Thoracic aorta (tissue), 2 donors: ENCODE data around the gene SLC8A1. TPM values are rescaled to one million over a fixed set of nuclear protein-coding genes. Genes with fewer than 3 reads are reported as not detected.

ENCODE experiments used
- ATAC-seq: fragments of 150-250 bp; one replicate; pipeline ENCODE4 v1.8.0; 2017; ENCODE audit warnings: low read depth; ENCODE audit not compliant: insufficient number of reproducible peaks, low FRiP score
- DNase-seq: peaks from one replicate; pipeline ENCODE4 v3.0.0-alpha.2; 2020; ENCODE audit warnings: low spot score
- H3K27ac ChIP-seq, 2 donors: fragments of 200-600 bp; sonication (generic); 1 replicate in 1 of 2; 2 replicates in 1 of 2; pipeline ENCODE4 v1.5.1; 2016; ENCODE audit warnings: mild to moderate bottlenecking in 2 of 2, moderate library complexity in 2 of 2
- H3K27me3 ChIP-seq: fragments of 200-600 bp; sonication (generic); replicated peaks from 2 replicates; pipeline ENCODE4 v1.6.0; 2016; ENCODE audit warnings: mild to moderate bottlenecking; ENCODE audit not compliant: insufficient read depth
- H3K36me3 ChIP-seq: fragments of 200-600 bp; sonication (generic); one replicate; pipeline ENCODE4 v1.5.1; 2016
- H3K4me1 ChIP-seq, 2 donors: fragments of 200-600 bp; sonication (generic); 1 replicate in 1 of 2; 2 replicates in 1 of 2; pipeline versions ENCODE4 v1.5.1 to v1.6.0; 2016; ENCODE audit warnings: low read depth in 2 of 2, mild to moderate bottlenecking in 1 of 2; ENCODE audit not compliant: control insufficient read depth in 1 of 2
- H3K4me3 ChIP-seq: fragments of 200-600 bp; sonication (generic); 2 replicates; pipeline ENCODE4 v1.5.1; 2016; ENCODE audit warnings: mild to moderate bottlenecking
- H3K9me3 ChIP-seq: fragments of 200-600 bp; sonication (generic); 2 replicates; pipeline ENCODE4 v1.5.1; 2016
- total RNA-seq, 2 donors: library from RNA; depleted of rRNA; stranded (reverse); fragments of >200 nt; gene quantifications; one replicate each; pipeline versions ENCODE4 v1.1.0 to v1.2.3, GENCODE V29; 2016
- TF ChIP-seq, protein P1 (sequence below): fragments of 200-600 bp; sonication (generic); IDR thresholded peaks from one replicate; pipeline ENCODE4 v1.5.1; 2019; ENCODE audit warnings: antibody characterized with exemption

Gene SLC8A1
- total RNA-seq, 2 donors from 2014 or later: 13.7 to 31.2 TPM

DNA sequence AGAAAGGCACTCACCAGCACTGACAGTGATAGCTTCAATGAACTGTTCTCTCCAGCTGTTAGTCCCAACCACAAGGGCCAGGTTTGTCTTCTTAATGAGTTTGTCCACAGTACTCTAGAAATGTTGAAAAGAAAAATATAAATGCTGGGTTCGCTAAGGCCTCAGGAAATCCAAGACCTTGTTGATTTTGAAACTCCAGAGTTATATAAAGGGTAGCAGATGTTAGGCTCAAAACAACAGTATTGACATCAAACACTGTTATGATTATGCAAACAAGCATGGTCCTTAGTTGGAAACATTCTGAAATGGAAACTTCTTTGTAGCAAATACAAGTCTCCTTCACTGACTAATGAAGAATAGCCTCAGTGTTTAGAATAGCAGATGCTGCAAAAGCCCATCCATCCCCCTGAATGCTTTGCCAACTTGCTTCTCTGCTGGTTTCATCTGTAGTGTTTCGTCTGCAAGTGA, 291.1 kb downstream of the SLC8A1 start:
- Histone ChIP-seq H3K4me1 (peaks cover 0 to 13% of the 10 kb centered on the region in 2 donors), H3K27me3 (no peaks in the 10 kb centered on the region), H3K36me3 (no peaks in the 10 kb centered on the region), H3K4me3 (no peak overlapping the region), H3K9me3 (no peaks in the 10 kb centered on the region), H3K27ac (no peak overlapping the region)
- DNase-seq: no peak
- TF ChIP-seq, protein P1, sequence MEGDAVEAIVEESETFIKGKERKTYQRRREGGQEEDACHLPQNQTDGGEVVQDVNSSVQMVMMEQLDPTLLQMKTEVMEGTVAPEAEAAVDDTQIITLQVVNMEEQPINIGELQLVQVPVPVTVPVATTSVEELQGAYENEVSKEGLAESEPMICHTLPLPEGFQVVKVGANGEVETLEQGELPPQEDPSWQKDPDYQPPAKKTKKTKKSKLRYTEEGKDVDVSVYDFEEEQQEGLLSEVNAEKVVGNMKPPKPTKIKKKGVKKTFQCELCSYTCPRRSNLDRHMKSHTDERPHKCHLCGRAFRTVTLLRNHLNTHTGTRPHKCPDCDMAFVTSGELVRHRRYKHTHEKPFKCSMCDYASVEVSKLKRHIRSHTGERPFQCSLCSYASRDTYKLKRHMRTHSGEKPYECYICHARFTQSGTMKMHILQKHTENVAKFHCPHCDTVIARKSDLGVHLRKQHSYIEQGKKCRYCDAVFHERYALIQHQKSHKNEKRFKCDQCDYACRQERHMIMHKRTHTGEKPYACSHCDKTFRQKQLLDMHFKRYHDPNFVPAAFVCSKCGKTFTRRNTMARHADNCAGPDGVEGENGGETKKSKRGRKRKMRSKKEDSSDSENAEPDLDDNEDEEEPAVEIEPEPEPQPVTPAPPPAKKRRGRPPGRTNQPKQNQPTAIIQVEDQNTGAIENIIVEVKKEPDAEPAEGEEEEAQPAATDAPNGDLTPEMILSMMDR: no peak
- no peak for ATAC-seq

DNA sequence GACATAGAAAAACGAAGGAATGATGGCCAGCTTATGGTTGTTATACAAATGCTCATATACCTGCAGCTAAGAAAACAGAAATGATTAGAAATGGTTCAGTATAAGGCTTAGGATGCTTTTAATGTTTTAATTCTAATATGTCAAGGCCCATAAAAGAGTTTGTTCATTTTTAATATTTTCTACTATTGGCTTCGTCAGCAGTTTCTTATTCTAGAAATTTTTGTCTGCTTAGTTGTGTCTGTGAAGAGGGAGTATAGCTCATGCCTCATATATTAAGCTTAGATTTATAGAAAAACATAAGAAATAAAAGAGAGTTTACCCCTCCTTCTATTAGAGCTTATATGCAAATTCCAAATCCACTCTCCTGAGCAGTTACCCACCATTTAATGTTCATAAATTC, 292.6 kb downstream of the SLC8A1 start:
- TF ChIP-seq, protein P1: no peak
- no peak overlapping the region for H3K27ac ChIP-seq
- H3K9me3 ChIP-seq: no peaks in the 10 kb centered on the region
- ATAC-seq (no peak), DNase-seq (no peak)
- no peaks in the 10 kb centered on the region for H3K4me1 ChIP-seq
- H3K36me3 ChIP-seq: no peaks in the 10 kb centered on the region
- H3K27me3 ChIP-seq: no peaks in the 10 kb centered on the region
- H3K4me3 ChIP-seq: no peak overlapping the region

DNA sequence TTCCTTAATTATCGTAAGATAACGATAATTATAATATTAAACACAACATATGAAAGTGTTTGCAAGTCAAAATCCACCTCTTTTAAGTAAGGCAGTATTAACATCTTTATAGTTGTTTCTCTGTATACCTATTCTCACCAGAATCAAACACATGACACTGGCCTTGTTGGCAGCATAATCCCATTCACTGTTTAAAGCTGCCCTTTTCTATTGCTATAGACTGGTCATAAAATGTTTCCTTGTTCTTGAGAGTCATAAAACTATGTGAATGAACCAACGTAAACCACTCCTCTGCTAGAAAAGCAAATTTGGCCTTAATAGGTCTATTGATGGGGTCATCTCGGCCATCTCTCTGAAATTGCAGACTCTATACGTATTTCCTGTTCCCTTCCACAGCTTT, 293.1 kb downstream of the SLC8A1 start:
- ATAC-seq (no peak), DNase-seq (no peak)
- TF ChIP-seq, protein P1: no peak
- H3K27me3 ChIP-seq: no peaks in the 10 kb centered on the region
- H3K9me3 ChIP-seq: no peaks in the 10 kb centered on the region
- no peak overlapping the region for H3K27ac ChIP-seq
- H3K36me3 ChIP-seq: no peaks in the 10 kb centered on the region
- H3K4me1 ChIP-seq: no peaks in the 10 kb centered on the region
- no peak overlapping the region for H3K4me3 ChIP-seq

DNA sequence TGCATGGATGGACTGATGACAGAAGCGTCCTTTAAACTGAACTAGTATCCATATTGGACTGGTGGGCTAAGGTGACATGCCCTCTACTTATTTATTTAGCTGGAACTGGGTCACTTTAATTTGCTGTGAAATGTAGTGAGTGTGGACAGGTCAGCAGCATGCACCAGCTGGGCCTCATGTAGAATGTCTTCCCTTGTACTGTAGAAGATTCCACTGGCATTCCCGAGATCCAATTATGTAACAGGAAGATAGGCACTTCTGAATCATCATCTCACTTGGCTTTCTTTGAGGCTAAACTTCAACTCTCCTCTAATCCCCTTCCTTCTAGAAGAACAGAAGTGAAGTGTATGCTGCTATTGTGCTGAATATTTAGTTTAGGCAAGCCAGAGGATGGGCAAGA, 296.2 kb downstream of the SLC8A1 start:
- no peak overlapping the region for H3K27ac ChIP-seq
- no peaks in the 10 kb centered on the region for H3K4me1 ChIP-seq
- ATAC-seq: no peak
- TF ChIP-seq, protein P1: no peak
- H3K4me3 ChIP-seq: no peak overlapping the region
- H3K36me3 ChIP-seq: no peaks in the 10 kb centered on the region
- no peaks in the 10 kb centered on the region for H3K9me3 ChIP-seq
- DNase-seq: no peak
- no peaks in the 10 kb centered on the region for H3K27me3 ChIP-seq

DNA sequence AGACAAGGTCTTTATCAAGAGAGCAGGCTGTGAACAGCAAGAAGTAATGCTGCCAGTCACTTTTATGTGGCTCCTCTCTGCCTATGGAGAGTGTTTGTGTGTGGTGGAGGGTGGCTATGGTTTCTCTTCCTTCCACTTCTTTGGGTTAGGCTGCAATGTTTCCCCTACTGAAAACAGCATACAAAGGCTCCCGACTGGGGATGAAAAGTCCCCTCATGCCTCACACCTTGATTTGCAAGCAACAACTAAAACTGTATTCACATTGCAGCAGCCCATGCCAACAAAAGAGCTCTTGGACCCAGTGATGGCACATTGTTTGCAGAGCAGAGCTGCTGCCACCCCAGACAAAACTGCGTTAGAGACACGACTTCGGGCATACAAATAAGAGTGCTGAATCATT, 301.6 kb downstream of the SLC8A1 start:
- DNase-seq: no peak
- Histone ChIP-seq H3K4me3 (no peak overlapping the region), H3K36me3 (no peaks in the 10 kb centered on the region), H3K4me1 (no peaks in the 10 kb centered on the region), H3K9me3 (no peaks in the 10 kb centered on the region), H3K27me3 (no peaks in the 10 kb centered on the region), H3K27ac (no peak overlapping the region)
- no peak for ATAC-seq
- TF ChIP-seq, protein P1: no peak
